ENCODE data around the gene CD3E. TPM values are rescaled to one million over a fixed set of nuclear protein-coding genes. Genes with fewer than 3 reads are reported as not detected.

Gene CD3E
- total and polyA plus RNA-seq, 2 donors (not counting 3 experiments of a cell fraction or from before 2014, with no cell fraction given): not detected

DNA sequence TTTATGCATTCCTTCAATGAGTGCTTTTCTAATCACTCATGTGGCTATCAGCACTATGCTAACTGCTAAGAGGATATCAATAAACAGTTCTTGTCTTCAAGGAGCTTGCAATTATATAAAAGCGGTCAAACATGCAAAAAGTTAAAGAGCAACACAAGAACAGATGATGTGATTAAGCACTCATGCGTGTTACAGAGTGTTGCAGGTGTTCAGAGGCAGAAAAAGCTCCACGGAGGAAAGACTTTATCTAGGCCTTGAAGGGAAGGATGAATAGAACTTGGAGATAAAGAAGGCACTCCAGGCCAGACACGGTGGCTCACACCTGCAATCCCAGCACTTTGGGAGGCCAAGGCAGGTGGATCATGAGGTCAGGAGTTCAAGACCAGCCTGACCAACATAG is 13.6 kb downstream of the CD3E start:
- no peaks in the 10 kb centered on the region for H3K9me3 ChIP-seq (replicated peaks; ENCODE audit: control insufficient read depth, insufficient read depth, low read length)
- no peak overlapping the region for H3K9ac ChIP-seq (replicated peaks; ENCODE audit: extremely low read depth, insufficient read depth, low read length)
- dilution Hi-C loops (cut with MboI; ENCODE audit: extremely low pct_ligation_motif_present, low sequenced_read_pairs) (no loop called here), intact Hi-C loops (cut with micrococcal nuclease) (no loop called here)
- H3K4me2 ChIP-seq (ENCODE audit: insufficient read depth, low read length): no peak overlapping the region
- H3K36me3 ChIP-seq (ENCODE audit: control insufficient read depth in 2 of 2, extremely low read depth in 1 of 2, insufficient read depth in 2 of 2, low read length in 2 of 2): no peaks in the 10 kb centered on the region
- POLR2A ChIA-PET: interaction anchor here (0.7 kb wide), 1 partner anchor 39 kb away, joined by 7 read pairs; no protein-coding TSS in a partner anchor
- BruUV-seq (replicated peaks): no TSS peak
- no peaks in the 10 kb centered on the region for H3K79me2 ChIP-seq (ENCODE audit: control insufficient read depth, insufficient read depth, low read length)
- peaks cover 9 to 14% of the 10 kb centered on the region in 2 experiments for H3K27me3 ChIP-seq (ENCODE audit: control insufficient read depth in 2 of 2, insufficient read depth in 2 of 2, low read length in 2 of 2)
- no peaks in the 10 kb centered on the region for H3K9me1 ChIP-seq (replicated peaks; ENCODE audit: control insufficient read depth, extremely low read depth, insufficient read depth, low read length)
- H3K4me3 ChIP-seq (replicated peaks in 1 of 3; ENCODE audit: insufficient read depth in 1 of 3, low read depth in 1 of 3, low read length in 3 of 3): no peak overlapping the region
- DNase-seq (ENCODE audit: low read depth, low spot score): no peak
- TF ChIP-seq FOS (IDR thresholded peaks at IDR 0.05; ENCODE audit: borderline replicate concordance, insufficient read depth, low read length) (no peak), JUN (IDR thresholded peaks at IDR 0.05; ENCODE audit: borderline replicate concordance, insufficient read depth, insufficient read length, low read depth) (no peak), MAX (IDR thresholded peaks at IDR 0.05; ENCODE audit: insufficient read depth, insufficient read length) (no peak)
- TF ChIP-seq, protein P1, sequence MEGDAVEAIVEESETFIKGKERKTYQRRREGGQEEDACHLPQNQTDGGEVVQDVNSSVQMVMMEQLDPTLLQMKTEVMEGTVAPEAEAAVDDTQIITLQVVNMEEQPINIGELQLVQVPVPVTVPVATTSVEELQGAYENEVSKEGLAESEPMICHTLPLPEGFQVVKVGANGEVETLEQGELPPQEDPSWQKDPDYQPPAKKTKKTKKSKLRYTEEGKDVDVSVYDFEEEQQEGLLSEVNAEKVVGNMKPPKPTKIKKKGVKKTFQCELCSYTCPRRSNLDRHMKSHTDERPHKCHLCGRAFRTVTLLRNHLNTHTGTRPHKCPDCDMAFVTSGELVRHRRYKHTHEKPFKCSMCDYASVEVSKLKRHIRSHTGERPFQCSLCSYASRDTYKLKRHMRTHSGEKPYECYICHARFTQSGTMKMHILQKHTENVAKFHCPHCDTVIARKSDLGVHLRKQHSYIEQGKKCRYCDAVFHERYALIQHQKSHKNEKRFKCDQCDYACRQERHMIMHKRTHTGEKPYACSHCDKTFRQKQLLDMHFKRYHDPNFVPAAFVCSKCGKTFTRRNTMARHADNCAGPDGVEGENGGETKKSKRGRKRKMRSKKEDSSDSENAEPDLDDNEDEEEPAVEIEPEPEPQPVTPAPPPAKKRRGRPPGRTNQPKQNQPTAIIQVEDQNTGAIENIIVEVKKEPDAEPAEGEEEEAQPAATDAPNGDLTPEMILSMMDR (IDR thresholded peaks at IDR 0.05; ENCODE audit: extremely low read depth in 1 of 2, insufficient read depth in 1 of 2, low read depth in 1 of 2, low read length in 2 of 2): no peak
- H2AFZ ChIP-seq (ENCODE audit: low read depth, low read length): no peak overlapping the region
- no peaks in the 10 kb centered on the region for H3K4me1 ChIP-seq (ENCODE audit: control insufficient read depth, extremely low read depth, insufficient read depth, low read length)
- peaks cover 2% of the 10 kb centered on the region for H4K20me1 ChIP-seq (replicated peaks; ENCODE audit: control insufficient read depth, extremely low read depth, insufficient read depth, low read length)
- CTCF ChIA-PET: interaction anchor here (1.4 kb wide), 1 partner anchor 22 kb away, joined by 8 read pairs; no protein-coding TSS in a partner anchor
- no peak for FAIRE-seq
- H3K27ac ChIP-seq (ENCODE audit: insufficient read depth, low read depth, low read length): no peak overlapping the region
